Measurements from ENCODE around the gene C6orf52. TPM values are rescaled to one million over a fixed set of nuclear protein-coding genes. Genes with fewer than 3 reads are reported as not detected.

The C6orf52 gene
- total and polyA plus RNA-seq, 2 of the 13 experiments (the other 11 are each of a cell fraction or from before 2014, with no cell fraction given) = 0.50 to 0.53 TPM

DNA sequence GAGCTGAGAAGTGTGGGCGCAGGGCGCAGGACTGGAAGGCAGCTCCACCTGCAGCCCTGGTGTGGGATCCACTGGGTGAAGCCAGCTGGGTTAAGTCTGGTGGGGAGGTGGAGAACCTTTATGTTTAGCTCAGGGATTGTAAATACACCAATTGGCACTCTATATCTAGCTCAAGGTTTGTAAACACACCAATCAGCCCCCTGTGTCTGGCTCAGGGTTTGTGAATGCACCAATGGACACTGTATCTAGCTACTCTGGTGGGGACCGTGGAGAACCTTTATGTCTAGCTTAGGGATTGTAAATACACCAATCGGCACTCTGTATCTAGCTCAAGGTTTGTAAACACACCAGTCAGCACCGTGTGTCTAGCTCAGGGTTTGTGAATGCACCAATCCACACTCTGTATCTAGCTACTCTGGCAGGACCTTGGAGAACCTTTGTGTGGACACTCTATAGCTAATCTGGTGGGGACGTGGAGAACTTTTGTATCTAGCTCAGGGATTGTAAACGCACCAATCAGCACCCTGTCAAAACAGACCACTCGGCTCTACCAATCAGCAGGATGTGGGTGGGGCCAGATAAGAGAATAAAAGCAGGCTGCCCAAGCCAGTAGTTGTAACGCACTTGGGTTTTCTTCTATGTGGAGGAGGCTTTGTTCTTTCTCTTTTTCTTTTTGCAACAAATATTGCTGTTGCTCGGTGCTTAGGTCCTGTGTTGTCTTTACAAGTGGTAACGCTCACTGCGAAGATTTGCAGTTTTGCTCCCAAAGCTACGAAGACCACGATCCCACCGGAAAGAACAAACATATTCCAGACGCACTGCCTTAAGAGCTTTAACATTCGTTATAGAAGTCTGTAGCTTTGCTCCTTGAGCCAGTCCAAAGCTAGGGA, 26.8 kb upstream of the C6orf52 start (continued):
- TF ChIP-seq ZNF703 (CRISPR knock-in tag; IDR thresholded peaks at IDR 0.05; ENCODE audit: borderline replicate concordance) = peak; percentile 74; the same call in 1 of the 2 replicates
- TF ChIP-seq ZFP90 (CRISPR knock-in tag; IDR thresholded peaks at IDR 0.05; ENCODE audit: borderline replicate concordance) = peak; percentile 68; the same call in 1 of the 2 replicates
- TF ChIP-seq, protein P1, sequence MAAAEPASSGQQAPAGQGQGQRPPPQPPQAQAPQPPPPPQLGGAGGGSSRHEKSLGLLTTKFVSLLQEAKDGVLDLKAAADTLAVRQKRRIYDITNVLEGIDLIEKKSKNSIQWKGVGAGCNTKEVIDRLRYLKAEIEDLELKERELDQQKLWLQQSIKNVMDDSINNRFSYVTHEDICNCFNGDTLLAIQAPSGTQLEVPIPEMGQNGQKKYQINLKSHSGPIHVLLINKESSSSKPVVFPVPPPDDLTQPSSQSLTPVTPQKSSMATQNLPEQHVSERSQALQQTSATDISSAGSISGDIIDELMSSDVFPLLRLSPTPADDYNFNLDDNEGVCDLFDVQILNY (CRISPR knock-in tag; conservative IDR thresholded peaks at IDR 0.05) = 0 out of 2 replicates have a peak, but pooled peaks have one; percentile 40
- peak; percentile 28; the same call in 1 of the 2 replicates for TF ChIP-seq ZNF615 (CRISPR knock-in tag; IDR thresholded peaks at IDR 0.05; ENCODE audit: borderline replicate concordance)
- peak; percentile 82; the same call in 1 of the 2 replicates for TF ChIP-seq TOE1 (CRISPR knock-in tag; IDR thresholded peaks at IDR 0.05)
- TF ChIP-seq, protein P2, sequence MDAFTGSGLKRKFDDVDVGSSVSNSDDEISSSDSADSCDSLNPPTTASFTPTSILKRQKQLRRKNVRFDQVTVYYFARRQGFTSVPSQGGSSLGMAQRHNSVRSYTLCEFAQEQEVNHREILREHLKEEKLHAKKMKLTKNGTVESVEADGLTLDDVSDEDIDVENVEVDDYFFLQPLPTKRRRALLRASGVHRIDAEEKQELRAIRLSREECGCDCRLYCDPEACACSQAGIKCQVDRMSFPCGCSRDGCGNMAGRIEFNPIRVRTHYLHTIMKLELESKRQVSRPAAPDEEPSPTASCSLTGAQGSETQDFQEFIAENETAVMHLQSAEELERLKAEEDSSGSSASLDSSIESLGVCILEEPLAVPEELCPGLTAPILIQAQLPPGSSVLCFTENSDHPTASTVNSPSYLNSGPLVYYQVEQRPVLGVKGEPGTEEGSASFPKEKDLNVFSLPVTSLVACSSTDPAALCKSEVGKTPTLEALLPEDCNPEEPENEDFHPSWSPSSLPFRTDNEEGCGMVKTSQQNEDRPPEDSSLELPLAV (CRISPR knock-in tag; conservative IDR thresholded peaks at IDR 0.05; ENCODE audit: low read depth) = 0 out of 2 replicates have a peak, but pooled peaks have one; percentile 21
- TF ChIP-seq ETV5 (CRISPR knock-in tag; IDR thresholded peaks at IDR 0.05; ENCODE audit: borderline replicate concordance) = peak; percentile 40; the same call in 1 of the 2 replicates
- peak; percentile 87 for TF ChIP-seq MED1 (CRISPR knock-in tag; IDR thresholded peaks at IDR 0.05)
- peak; percentile 56; the same call in 1 of the 2 replicates for TF ChIP-seq ESRRA (CRISPR knock-in tag; IDR thresholded peaks at IDR 0.05; ENCODE audit: low read depth)
- 0 out of 2 replicates have a peak, but pooled peaks have one; percentile 45 for TF ChIP-seq KLF9 (CRISPR knock-in tag; IDR thresholded peaks at IDR 0.05; ENCODE audit: low read depth)
- TF ChIP-seq GATA4 (IDR thresholded peaks at IDR 0.05; ENCODE audit: borderline replicate concordance, low read depth) = peak; percentile 93; the same call in 1 of the 2 replicates
- TF ChIP-seq, protein P3, sequence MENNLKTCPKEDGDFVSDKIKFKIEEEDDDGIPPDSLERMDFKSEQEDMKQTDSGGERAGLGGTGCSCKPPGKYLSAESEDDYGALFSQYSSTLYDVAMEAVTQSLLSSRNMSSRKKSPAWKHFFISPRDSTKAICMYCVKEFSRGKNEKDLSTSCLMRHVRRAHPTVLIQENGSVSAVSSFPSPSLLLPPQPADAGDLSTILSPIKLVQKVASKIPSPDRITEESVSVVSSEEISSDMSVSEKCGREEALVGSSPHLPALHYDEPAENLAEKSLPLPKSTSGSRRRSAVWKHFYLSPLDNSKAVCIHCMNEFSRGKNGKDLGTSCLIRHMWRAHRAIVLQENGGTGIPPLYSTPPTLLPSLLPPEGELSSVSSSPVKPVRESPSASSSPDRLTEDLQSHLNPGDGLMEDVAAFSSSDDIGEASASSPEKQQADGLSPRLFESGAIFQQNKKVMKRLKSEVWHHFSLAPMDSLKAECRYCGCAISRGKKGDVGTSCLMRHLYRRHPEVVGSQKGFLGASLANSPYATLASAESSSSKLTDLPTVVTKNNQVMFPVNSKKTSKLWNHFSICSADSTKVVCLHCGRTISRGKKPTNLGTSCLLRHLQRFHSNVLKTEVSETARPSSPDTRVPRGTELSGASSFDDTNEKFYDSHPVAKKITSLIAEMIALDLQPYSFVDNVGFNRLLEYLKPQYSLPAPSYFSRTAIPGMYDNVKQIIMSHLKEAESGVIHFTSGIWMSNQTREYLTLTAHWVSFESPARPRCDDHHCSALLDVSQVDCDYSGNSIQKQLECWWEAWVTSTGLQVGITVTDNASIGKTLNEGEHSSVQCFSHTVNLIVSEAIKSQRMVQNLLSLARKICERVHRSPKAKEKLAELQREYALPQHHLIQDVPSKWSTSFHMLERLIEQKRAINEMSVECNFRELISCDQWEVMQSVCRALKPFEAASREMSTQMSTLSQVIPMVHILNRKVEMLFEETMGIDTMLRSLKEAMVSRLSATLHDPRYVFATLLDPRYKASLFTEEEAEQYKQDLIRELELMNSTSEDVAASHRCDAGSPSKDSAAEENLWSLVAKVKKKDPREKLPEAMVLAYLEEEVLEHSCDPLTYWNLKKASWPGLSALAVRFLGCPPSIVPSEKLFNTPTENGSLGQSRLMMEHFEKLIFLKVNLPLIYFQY (CRISPR knock-in tag; IDR thresholded peaks at IDR 0.05; ENCODE audit: borderline replicate concordance) = 0 out of 2 replicates have a peak, but pooled peaks have one; percentile 21
- TF ChIP-seq, protein P4, sequence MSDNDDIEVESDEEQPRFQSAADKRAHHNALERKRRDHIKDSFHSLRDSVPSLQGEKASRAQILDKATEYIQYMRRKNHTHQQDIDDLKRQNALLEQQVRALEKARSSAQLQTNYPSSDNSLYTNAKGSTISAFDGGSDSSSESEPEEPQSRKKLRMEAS (IDR thresholded peaks at IDR 0.05) = peak; percentile 12; the same call in 1 of the 2 replicates
- TF ChIP-seq SSRP1 (CRISPR knock-in tag; IDR thresholded peaks at IDR 0.05) = peak; percentile 66; the same call in 1 of the 2 replicates
- TF ChIP-seq TEAD3 (CRISPR knock-in tag; optimal IDR thresholded peaks at IDR 0.05; ENCODE audit: borderline replicate concordance) = peak; percentile 36
- TF ChIP-seq, protein P5, sequence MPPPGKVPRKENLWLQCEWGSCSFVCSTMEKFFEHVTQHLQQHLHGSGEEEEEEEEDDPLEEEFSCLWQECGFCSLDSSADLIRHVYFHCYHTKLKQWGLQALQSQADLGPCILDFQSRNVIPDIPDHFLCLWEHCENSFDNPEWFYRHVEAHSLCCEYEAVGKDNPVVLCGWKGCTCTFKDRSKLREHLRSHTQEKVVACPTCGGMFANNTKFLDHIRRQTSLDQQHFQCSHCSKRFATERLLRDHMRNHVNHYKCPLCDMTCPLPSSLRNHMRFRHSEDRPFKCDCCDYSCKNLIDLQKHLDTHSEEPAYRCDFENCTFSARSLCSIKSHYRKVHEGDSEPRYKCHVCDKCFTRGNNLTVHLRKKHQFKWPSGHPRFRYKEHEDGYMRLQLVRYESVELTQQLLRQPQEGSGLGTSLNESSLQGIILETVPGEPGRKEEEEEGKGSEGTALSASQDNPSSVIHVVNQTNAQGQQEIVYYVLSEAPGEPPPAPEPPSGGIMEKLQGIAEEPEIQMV (CRISPR knock-in tag; IDR thresholded peaks at IDR 0.05; ENCODE audit: low read depth) = 0 out of 2 replicates have a peak, but pooled peaks have one; percentile 41
- 0 out of 2 replicates have a peak, but pooled peaks have one; percentile 52 for TF ChIP-seq SIN3B (IDR thresholded peaks at IDR 0.05; ENCODE audit: low read length)
- peak; percentile 6 for TF ChIP-seq SKI (IDR thresholded peaks at IDR 0.05; ENCODE audit: partially characterized antibody)
